ENCODE measurements around the gene TMEM204.

TMEM204 gene

GRCh38 chr16:1533443-1533951, at the start of gene TMEM204:
TSS of gene TMEM204 (plus strand) at chr16:1533666. CDS start at chr16:1534276, 610 bp downstream.
- H3K4me3 ChIP-seq (ENCODE audit: control insufficient read depth, low read depth, low read length) = peak within 1 kb of the TSS; percentile 62
- DNase-seq (ENCODE audit: low read depth) = peak; percentile 82
- no peak for TF ChIP-seq CTCF (conservative IDR thresholded peaks at IDR 0.05; ENCODE audit: control insufficient read depth, insufficient read depth, low read depth, low read length)

- no peak for TF ChIP-seq CTCF (conservative IDR thresholded peaks at IDR 0.05; ENCODE audit: control insufficient read depth, insufficient read depth, low read depth, low read length)
- no peak for DNase-seq (ENCODE audit: low read depth)
- H3K4me3 ChIP-seq (ENCODE audit: control insufficient read depth, low read depth, low read length) = no peak overlapping the region
Observed at GRCh38 chr16:1485847-1486496, 47.5 kb upstream of the TMEM204 start.

GRCh38 chr16:1486551-1487390, 46.7 kb upstream of the TMEM204 start:
- no peak for DNase-seq (ENCODE audit: low read depth)
- TF ChIP-seq CTCF (conservative IDR thresholded peaks at IDR 0.05; ENCODE audit: control insufficient read depth, insufficient read depth, low read depth, low read length) = no peak
- no peak overlapping the region for H3K4me3 ChIP-seq (ENCODE audit: control insufficient read depth, low read depth, low read length)

- DNase-seq (ENCODE audit: low read depth) = no peak
- H3K4me3 ChIP-seq (ENCODE audit: control insufficient read depth, low read depth, low read length) = no peak overlapping the region
- no peak for TF ChIP-seq CTCF (conservative IDR thresholded peaks at IDR 0.05; ENCODE audit: control insufficient read depth, insufficient read depth, low read depth, low read length)
Observed at GRCh38 chr16:1487395-1488053, 45.9 kb upstream of the TMEM204 start.

- DNase-seq (ENCODE audit: low read depth) = no peak
- no peak for TF ChIP-seq CTCF (conservative IDR thresholded peaks at IDR 0.05; ENCODE audit: control insufficient read depth, insufficient read depth, low read depth, low read length)
- H3K4me3 ChIP-seq (ENCODE audit: control insufficient read depth, low read depth, low read length) = no peak overlapping the region
Observed at GRCh38 chr16:1488054-1488601, 45.3 kb upstream of the TMEM204 start.

- H3K4me3 ChIP-seq (ENCODE audit: control insufficient read depth, low read depth, low read length) = no peak within 1 kb of the TSS
- no peak for DNase-seq (ENCODE audit: low read depth)
- no peak for TF ChIP-seq CTCF (conservative IDR thresholded peaks at IDR 0.05; ENCODE audit: control insufficient read depth, insufficient read depth, low read depth, low read length)
Observed at GRCh38 chr16:1488619-1489018, 44.8 kb upstream of the TMEM204 start, which contains the start of gene PTX4. TSS of gene PTX4 (minus strand) at chr16:1488944. CDS start at chr16:1488909, 35 bp downstream.
